Activated naive CD4-positive, alpha-beta T cell treated with anti-CD3 and anti-CD28 coated beads, Interleukin-2, amount 50 U/mL, for 72 hours (primary cell): ENCODE data around the gene LHPP. TPM values are rescaled to one million over a fixed set of nuclear protein-coding genes. Genes with fewer than 3 reads are reported as not detected.
A peak's percentile ranks its signal among the peaks of the same experiment; 100 is the strongest.

Experiments
- ATAC-seq, 2 donors: fragments of 150-1000 bp; cut with Tn5 transposase; 2 replicates each; pipeline ENCODE4 v1.10.0; 2021; ENCODE audit warnings: mild to moderate bottlenecking in 2 of 2, moderate library complexity in 2 of 2
- DNase-seq, 2 donors: peaks; one replicate each; pipeline ENCODE4 v3.0.0; 2021 to 2022; ENCODE audit warnings: low spot score in 2 of 2
- H3K27ac Mint-ChIP-seq, 2 donors: one replicate each; pipeline ENCODE4 v1.8.0; 2022; ENCODE audit warnings: mild to moderate bottlenecking in 2 of 2, mixed read lengths in 2 of 2
- H3K36me3 Mint-ChIP-seq, 2 donors: one replicate each; pipeline ENCODE4 v1.8.0; 2022; ENCODE audit warnings: mixed read lengths in 2 of 2
- H3K9me3 Mint-ChIP-seq, 2 donors: one replicate each; pipeline ENCODE4 v1.8.0; 2022; ENCODE audit warnings: mixed read lengths in 2 of 2
- total RNA-seq, 2 donors: library from RNA; stranded (reverse); gene quantifications; one replicate each; pipeline ENCODE4 v1.2.3, GENCODE V29; 2022

Gene LHPP
- total RNA-seq, 2 donors from 2014 or later, result 12.5 to 13.0 TPM

DNA sequence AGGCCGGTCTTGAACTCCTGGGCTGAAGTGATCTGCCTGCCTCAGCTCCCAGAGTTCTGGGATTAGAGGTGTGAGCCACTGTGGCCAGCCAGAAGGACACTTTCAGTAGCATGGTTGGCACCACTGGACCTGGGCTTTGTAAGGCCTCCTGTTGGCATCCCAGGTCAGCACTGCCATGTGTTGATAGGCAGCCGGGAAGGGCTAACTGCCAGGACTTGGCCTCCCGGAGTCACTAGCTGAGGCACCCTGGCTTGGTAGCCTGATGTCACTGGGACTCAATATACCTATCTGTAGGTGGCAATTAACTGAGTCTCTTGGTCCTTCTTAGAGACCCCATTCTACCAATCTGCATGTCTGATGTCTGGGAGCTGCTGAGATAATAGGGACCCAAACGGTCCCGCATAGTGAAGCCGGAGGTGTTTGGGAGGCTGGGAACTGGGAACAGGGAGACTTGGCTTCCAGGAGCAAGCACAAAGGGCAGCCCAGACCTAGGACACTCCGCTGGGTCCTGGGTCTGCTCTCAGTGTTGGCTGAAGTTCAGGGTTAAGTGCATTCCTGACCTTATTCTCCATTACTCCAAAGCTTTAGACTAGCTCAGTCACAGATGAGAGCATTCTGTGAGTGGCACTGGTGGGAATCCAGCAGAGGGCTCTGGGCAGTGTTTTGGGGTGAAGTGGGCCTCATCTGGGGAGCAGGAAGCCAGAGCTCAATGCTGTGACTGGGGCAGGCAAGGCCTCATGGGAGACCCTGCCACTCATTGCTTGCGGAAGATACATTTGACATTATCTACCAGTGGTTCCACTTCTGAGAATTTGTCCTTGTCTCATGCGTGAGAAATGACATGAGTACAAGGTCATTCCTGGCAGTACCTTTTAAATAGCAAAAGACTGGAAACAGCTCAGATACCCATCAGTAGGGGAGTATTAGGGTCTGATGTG, 2.7 kb downstream of the LHPP start:
- Mint-ChIP-seq H3K36me3 (peaks cover 0 to 6% of the 10 kb centered on the region in 2 donors), H3K27ac (peak overlapping the region in 1 of 2 donors; percentile 75), H3K9me3 (peaks cover 0 to 3% of the 10 kb centered on the region in 2 donors)
- DNase-seq (no peak), ATAC-seq (no peak)

DNA sequence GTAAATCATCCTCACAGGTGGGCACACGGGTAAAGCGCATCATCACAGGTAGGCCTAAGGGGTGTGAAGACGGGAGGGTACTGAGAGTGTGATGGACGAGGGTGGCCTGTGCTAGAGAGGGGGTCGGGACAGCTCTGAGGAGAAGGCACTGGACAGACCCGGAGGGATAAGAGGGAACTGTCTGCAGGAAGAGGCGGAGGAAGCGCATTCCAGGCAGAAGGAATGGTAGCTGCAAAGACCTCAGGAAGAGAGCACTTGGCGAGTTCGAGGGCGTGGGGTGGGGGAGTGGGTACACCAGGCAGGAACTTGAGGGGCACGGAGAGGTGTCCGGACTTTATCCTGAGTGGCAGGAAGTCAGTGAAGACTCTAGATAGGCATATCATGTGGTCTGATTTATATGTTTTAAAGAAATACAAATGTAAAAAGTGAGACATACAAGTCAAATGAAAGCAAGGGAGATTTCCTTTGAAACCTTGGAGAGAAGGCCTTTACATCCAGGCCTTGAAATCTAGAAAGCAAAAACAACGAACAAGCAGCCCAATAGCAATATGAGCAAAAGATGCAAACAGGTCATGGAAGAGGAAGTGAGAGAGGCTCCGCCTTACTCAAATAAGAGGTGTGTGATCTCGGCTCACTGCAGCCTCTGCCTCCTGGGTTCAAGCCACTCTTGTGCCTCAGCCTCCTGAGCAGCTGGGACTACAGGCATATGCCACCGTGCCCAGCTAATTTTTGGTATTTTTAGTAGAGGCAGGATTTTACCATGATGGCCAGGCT, 3.6 kb downstream of the LHPP start:
- no peak for ATAC-seq
- Mint-ChIP-seq H3K9me3 (peaks cover 0 to 3% of the 10 kb centered on the region in 2 donors), H3K36me3 (peaks cover 0 to 6% of the 10 kb centered on the region in 2 donors), H3K27ac (peak overlapping the region; percentile 62 to 75)
- DNase-seq, result no peak

DNA sequence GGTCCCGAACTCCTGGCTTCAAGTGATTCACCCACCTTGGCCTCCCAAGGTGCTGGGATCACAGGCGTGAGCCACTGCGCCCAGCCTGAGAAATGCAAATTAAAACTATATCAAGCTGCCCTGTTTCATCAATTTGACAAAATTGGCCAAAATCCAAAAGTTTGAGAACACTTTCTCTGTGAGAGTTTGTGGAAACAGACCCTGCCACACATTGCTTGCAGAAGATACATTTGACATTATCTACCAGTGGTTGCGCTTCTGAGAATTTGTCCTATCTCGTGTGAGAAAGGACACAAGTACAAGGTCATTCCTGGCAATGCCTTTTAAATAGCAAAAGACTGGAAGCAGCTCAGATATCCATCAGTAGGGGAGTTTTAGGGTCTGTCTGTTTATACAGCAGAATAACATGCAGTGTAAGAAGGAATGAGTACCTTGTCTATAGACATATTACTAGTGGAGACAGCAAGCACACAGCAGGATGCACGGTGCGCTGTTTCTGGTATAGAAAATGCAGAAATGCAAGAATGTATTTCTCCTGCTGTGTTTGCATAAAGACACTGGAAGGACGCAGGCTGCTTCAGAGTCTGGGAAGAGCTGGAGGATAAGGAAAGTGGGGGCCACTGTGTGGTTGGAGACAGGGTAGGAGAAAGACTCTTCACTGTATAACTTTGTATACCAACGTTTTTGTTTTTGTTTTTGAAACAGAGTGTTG, 4.3 kb downstream of the LHPP start:
- Mint-ChIP-seq H3K27ac (peak overlapping the region in 1 of 2 donors; percentile 75), H3K36me3 (peaks cover 0 to 6% of the 10 kb centered on the region in 2 donors), H3K9me3 (peaks cover 0 to 3% of the 10 kb centered on the region in 2 donors)
- DNase-seq, result no peak
- no peak for ATAC-seq

DNA sequence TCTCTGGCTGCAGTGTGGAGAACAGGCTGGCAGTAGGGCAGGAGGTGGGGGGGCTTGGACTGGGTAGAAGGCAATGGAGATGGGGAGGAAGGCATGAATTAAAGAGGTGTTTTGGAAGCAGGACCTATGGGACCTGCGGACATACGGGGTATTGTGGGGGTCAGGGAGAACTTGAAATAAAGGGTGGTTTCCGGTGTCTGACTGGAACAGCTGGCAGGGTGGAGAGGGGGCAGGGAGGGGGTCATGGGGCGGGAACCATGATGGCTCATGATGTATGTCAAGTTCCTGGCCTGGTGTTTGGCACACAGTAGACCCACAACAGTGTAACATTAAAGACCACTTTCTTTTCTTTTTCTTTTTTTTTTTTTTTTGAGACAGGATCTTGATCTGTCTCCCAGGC, 5.5 kb downstream of the LHPP start:
- H3K9me3 Mint-ChIP-seq, result no peaks in the 10 kb centered on the region

DNA sequence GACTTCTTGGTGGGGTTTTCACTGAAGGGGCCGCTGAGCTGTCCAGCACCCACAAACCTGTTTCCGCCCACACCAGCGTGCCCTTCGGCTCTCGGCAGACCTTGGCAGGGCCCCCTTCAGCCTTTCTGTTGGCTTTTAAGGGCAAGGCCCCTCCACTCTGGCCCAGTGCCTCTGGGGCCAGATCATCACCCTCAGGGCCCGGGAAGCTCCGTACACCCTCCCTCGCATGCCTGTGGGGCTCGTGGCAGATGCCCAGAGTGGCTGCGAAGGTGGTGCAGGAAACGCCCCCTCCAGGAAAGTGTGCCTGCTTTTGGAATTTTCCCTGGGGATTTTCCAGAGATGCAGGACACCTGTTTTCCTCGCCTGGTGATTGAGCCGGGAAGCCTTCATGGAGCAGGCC, 7.0 kb downstream of the LHPP start:
- Mint-ChIP-seq H3K9me3 (no peaks in the 10 kb centered on the region), H3K36me3 (no peaks in the 10 kb centered on the region), H3K27ac (no peak overlapping the region)
- DNase-seq (no peak), ATAC-seq (no peak)

More for the DNA sequence above, 5.5 kb downstream of the LHPP start:
- DNase-seq, result no peak
- ATAC-seq, result no peak
- no peaks in the 10 kb centered on the region for H3K36me3 Mint-ChIP-seq
- no peak overlapping the region for H3K27ac Mint-ChIP-seq

DNA sequence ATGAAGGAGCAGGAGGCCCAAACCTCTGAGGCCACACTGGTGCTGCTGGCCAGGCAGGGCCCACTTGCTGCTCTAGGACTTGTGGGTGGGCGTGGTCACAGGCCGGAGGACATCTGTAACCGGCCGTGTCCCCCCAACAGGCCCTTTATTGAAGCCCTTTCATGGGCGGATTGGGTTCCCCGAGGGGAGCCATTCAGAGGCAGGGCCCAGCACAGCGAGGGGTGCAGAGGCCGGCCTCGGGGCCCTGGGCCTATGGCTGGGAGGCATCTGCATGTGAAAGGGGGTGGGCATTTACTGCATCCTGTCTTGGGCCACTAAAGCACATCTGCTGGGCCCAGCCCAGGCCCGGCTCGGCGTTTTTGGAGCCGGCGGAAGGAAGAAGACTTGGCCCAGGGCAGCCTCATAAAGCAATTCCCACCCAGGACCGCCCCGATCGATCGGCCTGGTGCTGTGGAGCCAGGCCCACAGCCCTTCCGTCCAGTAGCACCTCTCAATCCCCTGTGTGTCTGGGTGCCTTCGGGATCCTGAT, 8.4 kb downstream of the LHPP start:
- H3K36me3 Mint-ChIP-seq, result no peaks in the 10 kb centered on the region

DNA sequence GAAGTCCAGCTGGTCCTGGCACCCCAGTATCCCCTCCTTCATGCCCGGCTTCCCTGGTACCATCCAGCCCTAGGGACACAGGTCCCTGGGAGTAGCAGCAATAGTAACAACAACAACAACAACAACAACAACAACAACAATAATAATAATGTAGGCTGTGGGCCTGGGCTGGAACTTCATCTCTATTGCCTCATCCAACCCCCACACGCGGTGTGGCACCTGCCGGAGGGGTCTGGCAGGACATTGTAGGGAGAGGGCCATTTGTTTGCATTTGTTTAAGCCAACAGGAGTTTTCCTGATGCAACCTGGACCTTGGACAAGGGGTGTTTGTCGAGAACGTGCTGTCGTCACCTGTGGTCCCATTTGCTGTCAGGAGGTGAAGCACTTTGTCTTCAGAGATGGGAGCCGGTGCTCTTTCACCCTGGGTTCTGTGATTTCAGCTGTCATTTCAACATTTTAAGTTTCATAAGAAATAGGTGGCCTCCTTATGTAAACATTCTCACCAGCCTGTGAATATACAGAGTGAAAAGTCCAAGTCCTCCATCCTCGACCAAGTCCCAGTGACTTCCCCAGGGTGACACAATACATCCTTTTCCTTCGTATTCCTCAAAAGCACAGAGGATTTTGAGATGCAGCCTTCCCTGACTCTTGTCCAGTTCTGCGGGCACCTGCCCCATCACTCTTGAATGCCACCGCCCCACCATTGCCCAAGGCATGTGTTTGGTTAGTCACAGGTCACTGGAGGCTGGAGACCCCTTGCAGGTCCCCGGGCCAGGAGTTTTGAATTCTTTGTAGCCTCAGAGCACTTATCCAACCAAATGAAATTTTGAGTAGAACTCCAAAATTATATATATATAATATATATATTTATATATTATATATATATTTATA, 9.2 kb downstream of the LHPP start:
- Mint-ChIP-seq H3K36me3 (no peaks in the 10 kb centered on the region), H3K9me3 (no peaks in the 10 kb centered on the region), H3K27ac (no peak overlapping the region)
- DNase-seq, result no peak
- ATAC-seq, result peak; percentile 45 to 52

More for the DNA sequence above, 8.4 kb downstream of the LHPP start:
- no peak overlapping the region for H3K27ac Mint-ChIP-seq
- H3K9me3 Mint-ChIP-seq, result no peaks in the 10 kb centered on the region
- DNase-seq, result no peak
- ATAC-seq, result peak; percentile 31 to 38

DNA sequence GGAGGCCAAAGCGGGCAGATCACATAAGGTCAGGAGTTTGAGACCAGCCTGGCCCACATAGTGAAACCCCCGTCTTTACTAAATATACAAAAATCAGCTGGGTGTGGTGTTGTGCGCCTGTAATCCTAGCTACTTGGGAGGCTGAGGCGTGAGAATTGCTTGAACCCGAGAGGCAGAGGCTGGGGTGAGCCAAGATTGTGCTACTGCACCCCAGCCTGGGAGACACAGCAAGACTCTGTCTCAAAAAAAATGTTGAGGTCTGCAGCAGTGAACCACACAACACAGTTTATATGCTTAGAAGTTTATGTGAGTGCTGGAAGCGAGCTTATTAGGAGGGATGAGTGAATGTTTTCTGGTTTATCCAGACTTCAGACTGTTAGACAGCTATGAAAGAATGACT, 10.4 kb downstream of the LHPP start:
- peak; percentile 44 to 56 for ATAC-seq
- Mint-ChIP-seq H3K27ac (no peak overlapping the region), H3K9me3 (no peaks in the 10 kb centered on the region), H3K36me3 (no peaks in the 10 kb centered on the region)
- DNase-seq, result no peak

DNA sequence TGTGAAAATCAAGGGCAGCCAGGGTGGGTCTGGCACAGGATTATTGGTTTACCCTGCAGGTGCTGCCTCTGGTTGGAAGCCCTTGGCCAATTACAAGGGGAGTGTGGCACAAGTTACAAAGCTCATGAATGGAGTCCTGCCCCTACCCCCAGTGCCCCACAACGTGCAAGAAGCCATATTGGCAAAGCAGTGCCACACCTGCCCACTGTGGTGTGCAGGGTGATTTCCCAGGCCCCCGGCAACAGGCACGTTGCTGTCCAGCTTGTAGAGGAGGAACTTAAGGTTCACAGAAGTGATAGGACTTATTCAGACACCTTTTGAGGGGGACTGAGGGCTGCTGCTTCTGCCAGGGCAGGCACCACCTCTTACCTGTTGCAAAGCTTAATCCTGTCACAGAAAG, 11.4 kb downstream of the LHPP start:
- H3K36me3 Mint-ChIP-seq, result no peaks in the 10 kb centered on the region
- H3K27ac Mint-ChIP-seq, result no peak overlapping the region
- H3K9me3 Mint-ChIP-seq, result no peaks in the 10 kb centered on the region
- no peak for DNase-seq
- ATAC-seq, result no peak

DNA sequence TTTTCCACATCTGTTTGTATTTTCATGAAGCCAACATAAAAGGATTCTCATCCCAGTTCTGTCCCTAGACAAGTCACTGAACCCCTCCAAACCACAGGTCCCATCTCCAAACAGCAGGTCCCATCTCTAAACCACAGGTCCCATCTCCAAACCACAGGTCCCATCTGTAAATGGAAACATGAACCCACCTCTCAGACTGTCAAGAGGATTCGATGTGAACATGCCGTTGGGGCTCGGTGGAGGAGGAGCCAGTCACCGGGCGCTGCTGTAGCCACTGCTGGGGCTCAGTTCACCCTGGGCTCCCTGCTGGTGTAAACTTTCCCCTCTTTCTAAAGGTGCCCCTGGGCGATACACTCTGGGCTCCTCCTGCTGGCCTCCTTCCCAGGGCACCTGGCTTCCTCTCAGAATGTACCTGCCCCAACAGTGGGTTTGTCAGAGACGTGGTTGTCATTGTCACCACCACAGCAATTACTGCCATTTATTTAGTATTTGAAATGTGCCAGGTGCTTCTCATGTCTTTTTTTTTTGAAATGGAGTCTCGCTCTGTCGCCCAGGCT, 13.0 kb downstream of the LHPP start:
- peak overlapping the region in 1 of 2 donors; percentile 13 for H3K27ac Mint-ChIP-seq
- no peak for ATAC-seq
- no peaks in the 10 kb centered on the region for H3K36me3 Mint-ChIP-seq
- no peaks in the 10 kb centered on the region for H3K9me3 Mint-ChIP-seq
- no peak for DNase-seq

DNA sequence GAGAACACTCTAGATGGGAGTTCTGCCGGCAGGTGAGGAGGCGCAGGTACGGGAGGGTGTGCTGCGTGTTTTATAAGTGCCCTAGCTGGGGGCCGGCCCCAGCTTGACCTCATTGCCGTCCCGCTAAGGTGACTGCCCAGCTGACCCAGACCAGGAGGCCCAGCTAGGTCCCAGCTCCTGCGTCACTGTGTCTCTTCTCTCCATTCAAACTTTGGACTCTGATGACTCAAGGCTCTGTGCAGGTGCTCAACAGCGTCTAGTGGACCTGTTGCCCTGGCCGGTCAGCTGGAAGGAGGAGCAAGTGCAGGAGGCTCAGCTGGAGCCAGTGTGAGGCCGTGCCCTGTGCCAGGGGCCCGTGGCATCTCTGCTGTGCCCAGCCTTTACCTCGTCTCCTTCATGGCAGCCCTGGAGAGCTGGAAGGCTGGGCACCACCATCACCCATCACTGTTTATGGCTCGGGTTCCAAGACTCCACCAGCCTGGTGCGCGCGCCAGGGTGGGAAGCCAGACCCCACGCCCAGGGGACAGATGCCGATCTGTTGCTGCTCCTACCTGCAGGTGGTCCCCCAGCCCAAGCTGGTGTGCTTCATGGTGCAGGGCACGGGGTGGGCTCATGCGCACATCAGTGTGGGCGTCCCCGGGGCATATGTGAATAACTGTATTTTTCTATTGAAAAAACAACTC, 14.6 kb downstream of the LHPP start:
- DNase-seq (no peak), ATAC-seq (no peak)
- Mint-ChIP-seq H3K27ac (no peak overlapping the region), H3K36me3 (no peaks in the 10 kb centered on the region), H3K9me3 (no peaks in the 10 kb centered on the region)

DNA sequence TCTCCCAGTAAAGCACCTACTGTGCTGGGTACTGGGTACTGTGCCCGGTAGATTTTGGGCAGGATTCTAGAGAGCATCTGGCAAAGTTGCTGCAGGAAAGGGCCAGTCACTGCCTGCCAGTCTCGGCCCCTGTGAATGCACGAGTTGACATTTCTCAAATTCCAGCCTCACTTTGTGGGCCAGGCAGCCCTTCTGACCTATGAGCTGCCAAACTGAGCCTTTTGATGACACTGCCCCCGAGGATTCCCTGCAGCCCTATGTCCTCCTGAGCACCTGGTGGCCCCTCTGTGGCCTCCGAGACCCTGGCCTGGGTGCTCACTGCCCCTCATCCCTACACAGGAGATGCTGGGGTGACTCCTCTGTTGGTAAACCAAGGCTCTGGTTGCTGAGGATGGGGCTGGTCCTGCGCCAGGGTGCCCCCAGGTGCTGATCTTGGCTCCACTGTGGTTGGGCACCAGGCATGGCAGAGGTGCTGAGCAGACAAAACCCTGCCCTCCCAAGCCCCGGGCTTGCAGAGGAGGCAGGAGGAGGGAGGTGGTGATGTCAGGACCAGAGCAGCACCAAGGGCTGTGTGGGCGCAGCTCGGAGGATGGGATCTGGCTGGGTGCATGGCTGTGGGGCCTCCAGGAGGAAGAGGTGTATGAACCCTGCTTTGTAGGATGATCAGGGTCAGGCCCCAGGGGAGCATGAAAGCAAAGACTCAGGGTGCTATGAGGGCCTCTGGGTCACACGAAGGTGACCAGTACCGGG, 16.2 kb downstream of the LHPP start:
- DNase-seq, result no peak
- no peak for ATAC-seq

DNA sequence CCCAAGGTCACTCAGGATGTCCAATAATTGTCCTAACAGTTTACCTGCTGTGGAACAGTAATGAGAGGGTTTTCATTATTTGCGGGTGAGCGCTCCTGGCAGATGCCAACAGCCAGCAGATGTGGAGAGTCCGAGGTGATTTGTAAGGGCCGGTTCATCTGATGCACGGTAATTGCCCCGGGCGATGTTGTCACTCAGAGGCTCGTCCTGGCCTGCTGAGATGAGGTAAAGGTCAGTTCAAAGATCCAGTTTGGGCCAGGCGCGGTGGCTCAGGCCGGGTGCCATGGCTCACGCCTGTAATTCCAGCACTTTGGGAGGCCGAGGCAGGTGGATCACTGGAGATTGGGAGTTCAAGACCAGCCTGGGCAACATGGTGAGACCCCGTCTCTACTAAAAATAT, 16.9 kb downstream of the LHPP start:
- no peaks in the 10 kb centered on the region for H3K36me3 Mint-ChIP-seq
- H3K27ac Mint-ChIP-seq, result no peak overlapping the region
- no peak for ATAC-seq
- no peaks in the 10 kb centered on the region for H3K9me3 Mint-ChIP-seq
- DNase-seq, result no peak

More for the DNA sequence above, 16.2 kb downstream of the LHPP start:
- no peak overlapping the region for H3K27ac Mint-ChIP-seq
- no peaks in the 10 kb centered on the region for H3K36me3 Mint-ChIP-seq
- no peaks in the 10 kb centered on the region for H3K9me3 Mint-ChIP-seq

DNA sequence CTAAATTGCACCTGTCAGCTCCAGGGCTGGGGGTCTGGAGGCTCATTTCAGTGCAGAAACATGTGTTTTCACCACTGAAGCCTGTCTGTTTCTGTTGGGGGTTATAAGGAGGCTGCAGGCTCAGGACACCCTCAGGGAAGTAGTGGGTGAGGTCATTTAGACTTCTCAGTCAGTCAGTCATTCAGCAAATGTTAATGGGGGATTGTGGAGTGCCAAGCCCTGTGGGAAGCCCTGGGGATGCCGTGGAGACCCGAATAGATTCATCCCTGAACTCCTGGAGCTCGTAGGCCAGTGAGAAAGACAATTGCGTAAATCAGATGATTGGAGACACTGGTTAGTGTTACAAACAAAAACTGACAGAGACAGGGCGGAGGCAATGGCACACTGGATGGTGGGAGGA, 19.2 kb downstream of the LHPP start:
- H3K9me3 Mint-ChIP-seq, result no peaks in the 10 kb centered on the region
- ATAC-seq, result no peak
- no peak overlapping the region for H3K27ac Mint-ChIP-seq
- DNase-seq, result no peak
- no peaks in the 10 kb centered on the region for H3K36me3 Mint-ChIP-seq
